Colon (tissue), 2 donors: Measurements from ENCODE around the gene TNFRSF4.

Experiments used
- FAIRE-seq: peaks from 2 replicates; lab custom pipeline; 2012; peaks lifted over from hg19 to GRCh38; lab: Jason Lieb, UNC
- donor health status: control.
- donor health status: control.

TNFRSF4 gene

DNA sequence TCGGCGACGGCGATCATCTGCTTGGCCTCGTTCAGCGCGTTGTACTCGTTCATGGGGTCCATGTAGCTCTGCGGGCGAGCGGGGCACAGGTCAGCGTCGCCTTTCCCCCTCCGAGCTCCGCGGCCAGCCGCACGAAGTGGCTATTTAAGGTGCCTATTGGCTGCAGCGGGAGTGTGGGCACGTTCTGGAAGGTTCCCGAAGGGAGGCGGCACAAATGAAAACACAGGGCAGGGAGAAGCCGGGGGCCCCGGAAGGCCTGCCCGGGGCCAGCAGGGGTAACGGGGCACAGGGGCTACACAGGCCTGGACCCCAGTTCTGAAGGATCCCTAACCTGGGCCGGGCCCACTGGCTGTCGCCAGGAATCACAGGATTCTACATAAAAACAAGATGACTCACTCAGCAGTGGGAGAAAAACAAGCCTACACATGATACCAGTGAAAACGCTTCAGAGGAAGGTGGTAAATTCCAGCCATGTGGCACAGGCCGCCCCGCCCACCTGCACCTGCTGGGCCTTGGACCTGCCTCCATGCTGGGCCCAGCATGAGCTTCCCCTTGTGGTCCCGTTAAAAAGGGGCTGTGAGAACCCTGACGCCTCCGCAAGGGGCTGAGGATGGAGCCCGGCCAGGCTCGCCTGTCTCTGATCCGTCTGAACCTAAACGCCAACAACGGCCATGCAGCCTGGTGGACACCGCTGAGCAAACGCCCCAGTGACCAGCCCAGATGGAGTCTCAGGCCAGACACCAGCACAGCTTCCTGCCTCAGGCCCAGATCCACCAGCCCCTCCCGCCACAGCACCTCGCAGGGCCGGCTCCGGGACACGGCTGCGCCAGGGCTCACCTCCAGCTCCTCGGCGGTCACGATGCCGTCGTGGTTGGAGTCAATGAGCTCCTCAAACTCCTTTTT is 3.9 kb upstream of the TNFRSF4 start:
- no peak for FAIRE-seq

DNA sequence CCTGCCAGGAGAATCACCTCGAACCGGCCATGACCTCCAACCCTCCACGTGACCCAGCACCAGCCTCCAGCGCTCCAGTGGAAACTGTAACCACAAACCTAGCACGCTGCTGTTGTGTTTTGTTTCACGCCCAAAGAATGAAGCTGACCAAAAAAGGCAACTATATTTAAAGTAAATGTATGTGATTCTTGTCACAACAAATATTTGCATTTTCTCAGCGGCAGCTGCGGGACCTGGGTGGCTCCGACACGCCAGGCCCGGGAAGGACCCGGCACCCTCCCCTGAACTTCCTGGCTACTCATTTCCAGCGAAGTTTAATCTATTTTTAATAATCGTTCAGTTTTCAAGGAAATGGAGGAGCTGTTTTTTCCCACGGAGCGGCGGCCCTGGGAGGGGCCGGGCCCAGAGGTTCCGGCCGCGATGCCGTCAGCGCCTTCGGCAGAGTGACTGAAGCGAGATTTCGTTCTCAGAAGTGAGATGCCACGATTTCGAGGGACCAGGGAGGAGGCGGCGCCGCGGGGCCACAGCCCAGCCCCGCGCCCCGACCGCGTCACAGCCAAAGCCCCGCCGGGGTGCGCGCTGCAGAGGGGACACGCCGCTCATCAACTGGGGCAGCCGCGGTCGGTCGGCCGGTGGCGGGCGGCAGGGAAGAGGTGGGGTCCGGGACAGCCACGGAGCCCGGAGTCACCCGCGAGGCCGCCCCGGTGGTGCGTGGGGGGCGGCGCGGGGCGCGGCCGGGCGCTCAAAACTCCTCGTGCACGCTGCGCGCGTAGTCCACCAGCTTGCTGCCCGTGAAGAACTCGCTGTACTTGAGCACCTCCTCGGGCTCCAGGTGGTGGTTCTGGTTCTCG is 3.0 kb upstream of the TNFRSF4 start:
- no peak for FAIRE-seq

- FAIRE-seq: no peak
Measured at GRCh38 chr1:1215881-1216605, 2.1 kb upstream of the TNFRSF4 start.

GRCh38 chr1:1215080-1215676 is 1.2 kb upstream of the TNFRSF4 start:
- no peak for FAIRE-seq

DNA sequence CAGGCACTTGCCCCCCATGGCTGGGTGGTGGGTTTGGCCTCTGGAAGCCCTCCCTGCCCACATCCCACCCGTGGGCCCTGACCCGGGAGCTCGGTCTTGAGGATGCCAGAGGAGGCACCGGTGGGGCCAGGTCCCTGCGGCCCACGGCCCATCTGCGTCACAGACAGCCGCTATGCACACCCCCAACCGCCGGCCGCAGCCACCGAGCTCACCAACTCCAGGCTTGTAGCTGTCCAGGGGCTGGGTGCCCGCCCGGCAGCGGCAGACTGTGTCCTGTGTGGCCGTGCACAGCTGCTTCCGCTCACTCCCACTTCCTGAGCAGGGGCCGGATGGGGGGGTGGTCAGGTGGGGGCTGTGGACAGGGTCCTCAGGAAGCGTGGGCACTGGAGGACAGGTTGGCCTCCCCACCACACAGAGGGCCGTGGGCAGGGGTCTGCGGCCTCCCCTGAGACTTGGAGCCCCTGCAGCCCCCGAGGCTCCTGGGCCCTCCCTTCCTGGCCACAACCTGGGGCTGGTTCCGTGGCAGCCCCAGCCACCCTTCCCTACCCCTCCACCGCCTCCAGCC is 1.1 kb downstream of the TNFRSF4 start:
- FAIRE-seq: no peak

DNA sequence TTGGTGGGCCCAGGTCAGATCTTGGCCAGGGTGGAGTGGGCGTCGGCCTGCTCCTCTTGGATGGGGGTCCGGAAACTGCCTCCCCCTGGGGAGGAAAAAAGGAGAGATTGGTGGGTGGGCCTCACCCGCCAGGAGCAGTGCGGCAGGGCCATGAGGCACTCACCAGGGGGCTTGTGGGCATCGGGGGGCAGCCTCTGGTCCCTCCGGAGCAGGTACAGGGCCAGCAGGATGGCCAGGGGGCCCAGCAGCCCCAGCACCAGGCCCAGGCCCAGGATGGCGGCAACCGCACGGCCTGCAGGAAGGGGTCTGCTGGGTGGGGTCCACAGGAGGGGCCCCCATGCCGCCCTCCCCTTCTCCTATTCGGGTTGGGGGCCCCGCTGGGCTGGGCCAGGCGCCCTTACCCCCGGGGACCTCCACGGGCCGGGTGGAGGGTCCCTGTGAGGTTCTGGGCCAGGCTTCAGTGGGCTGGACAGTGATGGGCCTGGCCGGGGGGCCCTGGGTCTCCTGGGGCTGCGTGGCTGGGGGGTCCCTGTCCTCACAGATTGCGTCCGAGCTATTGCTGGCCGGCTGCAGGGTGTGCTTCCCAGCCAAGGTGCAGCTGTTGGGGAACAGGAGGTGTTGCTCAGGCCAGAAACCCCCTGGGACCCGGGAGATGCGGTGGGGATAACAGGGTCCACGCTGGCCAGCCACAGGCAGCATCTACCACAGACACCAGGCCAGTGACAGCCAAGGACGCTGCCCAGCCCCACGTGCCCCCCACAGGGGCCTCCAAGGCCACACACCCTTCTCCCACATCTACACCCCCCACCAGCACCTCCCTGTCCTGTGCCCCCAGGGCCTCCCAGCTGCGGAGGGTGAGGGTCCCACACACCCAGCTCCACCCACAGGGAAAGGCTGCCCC is 2.2 kb downstream of the TNFRSF4 start:
- FAIRE-seq: no peak

DNA sequence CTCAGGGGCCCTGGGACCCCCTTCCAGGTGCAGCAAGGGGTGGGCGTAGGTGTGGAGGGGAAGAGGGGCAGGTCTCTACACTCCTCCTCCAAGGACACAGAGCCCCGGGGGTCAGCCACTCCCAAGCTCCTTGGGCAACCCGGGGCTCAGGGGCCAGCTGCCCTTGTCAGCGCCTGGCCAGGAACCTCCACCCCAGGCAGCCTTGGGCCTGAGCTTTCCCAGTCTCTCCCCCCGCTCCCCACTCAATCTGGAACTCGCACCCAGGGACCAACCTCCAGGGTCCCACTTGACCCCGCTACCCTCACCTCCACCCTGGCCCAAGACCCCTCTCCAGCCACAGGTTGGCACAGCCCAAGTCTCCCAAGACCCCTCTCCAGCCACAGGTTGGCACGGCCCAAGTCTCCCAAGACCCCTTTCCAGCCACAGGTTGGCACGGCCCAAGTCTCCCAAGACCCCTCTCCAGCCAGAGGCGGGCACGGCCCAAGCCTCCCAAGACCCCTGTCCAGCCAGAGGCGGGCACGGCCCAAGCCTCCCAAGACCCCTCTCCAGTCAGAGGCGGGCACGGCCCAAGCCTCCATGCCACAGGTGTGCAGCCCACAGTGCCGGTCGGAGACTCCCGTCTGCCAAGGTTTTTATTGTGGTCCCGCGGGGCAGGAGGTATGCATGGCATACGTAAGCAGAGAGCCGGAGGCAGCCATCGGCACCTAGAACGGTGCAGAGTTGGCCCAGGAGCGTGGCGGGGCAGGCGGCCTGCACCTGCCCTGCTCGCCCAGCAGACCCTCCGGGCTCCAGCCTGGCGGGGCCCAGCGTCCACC is 3.0 kb downstream of the TNFRSF4 start:
- FAIRE-seq: no peak

- no peak for FAIRE-seq
Measured at GRCh38 chr1:1208713-1209433, 5.1 kb downstream of the TNFRSF4 start.

GRCh38 chr1:1207571-1207892 is 6.4 kb downstream of the TNFRSF4 start:
- no peak for FAIRE-seq

DNA sequence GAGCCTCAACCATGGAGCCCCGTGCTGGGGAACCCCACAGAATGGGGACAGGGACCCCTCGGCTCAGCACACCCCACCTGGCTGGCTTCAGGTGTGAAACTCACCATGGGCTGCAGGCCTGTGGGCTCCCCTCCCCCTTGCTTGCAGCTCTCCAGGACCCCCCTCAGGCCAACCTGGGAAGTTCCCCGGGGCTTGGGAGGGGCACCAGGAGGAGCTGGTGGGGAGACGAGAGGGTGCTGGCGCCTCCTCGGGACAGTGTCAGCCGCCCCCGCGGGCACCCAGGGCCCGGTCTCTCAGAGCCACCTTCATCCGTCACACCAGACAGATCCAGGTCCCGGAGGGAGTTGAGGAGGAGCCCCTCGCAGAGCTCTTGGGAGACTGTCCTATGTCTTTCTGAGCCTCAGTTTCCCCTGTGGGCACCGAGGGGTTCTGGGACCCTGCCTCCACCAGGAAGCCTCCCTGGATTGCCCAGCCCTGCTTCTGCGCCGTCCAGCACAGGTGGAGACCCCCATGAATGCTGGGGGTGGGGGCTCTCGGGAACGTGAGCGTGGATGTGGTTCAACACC is 6.9 kb downstream of the TNFRSF4 start:
- FAIRE-seq: no peak

GRCh38 chr1:1206376-1206965 is 7.5 kb downstream of the TNFRSF4 start, which contains the start of gene TNFRSF18:
Gene TNFRSF18 (minus strand): TSS chr1:1206592. CDS start chr1:1206571, 21 bp downstream.
- no peak for FAIRE-seq

DNA sequence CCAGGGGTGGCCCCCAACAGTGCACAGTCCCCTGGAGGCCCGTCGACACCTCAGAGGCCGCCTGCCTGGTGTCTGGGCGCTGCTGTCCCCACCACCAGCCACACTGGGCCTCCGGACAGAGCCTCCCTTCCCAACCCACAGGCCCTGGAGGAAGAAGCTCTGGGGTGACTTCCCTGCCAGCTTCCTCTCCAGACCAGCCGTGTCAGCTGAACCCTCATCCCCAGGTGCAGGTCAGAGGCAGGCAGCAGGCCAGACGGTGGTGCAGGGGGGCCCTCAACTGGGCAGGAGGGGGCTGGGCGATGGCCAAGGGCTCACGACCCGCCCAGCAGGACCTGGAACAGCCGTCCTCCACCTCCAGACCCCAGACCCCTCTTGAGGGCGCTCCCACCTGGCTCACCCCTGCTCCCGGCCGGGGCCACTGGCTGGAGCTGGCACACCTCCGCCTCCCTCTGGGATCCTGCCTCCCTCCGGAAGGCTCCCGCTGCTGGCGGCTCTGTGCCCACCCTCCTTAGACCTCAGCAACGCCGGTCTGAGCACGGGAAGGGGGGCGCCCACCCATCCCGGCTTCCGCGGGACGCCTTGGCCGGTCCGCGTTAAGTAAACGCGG is 8.1 kb downstream of the TNFRSF4 start:
- no peak for FAIRE-seq

- FAIRE-seq: no peak
Measured at GRCh38 chr1:1204998-1205768, 8.8 kb downstream of the TNFRSF4 start.

- no peak for FAIRE-seq
Measured at GRCh38 chr1:1204425-1204920, 9.5 kb downstream of the TNFRSF4 start.

DNA sequence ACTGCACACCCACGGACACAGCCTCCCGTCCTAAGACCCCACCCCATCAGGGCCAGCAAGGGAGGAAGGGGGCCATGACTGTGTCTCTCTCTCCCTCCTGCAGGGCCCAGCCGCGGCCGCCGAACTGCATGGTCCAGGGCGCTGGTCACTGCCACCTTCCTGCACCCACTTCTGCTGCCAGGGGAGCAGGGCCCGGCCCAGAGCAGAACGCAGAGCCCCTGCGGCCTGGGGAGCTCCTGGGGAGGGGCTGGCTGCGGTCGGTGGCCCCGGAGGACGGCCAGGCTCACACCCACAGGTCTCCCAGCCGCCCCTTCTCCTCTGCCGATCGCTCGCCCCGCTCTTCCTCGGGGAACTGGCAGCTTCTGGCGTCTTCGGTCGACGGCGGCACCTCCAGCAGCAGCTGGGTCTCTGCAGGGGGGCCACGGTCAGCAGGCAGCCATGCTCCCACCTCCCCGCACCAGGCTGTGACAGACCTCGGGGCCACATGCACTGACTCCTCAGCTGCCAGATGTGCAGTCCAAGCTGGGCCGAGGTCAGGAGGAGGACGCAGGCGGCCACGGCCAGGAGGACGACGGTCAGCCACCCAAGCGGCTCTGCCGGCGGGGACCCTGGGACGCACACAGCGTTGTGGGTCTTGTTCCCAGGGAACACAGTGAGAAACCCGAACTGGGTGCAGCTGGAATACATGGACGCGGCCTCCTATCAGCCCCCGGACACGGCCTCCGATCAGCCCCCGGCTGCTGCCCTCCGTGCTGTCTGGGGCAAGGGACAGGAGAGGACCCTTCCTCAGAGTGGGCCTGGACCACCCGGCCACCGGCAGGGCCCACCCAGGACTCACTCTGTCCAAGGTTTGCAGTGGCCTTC is 10.2 kb downstream of the TNFRSF4 start:
- no peak for FAIRE-seq
